D341Med (cell line): ENCODE results near the gene ALPP.
"Not testable (repeated sequence)": the region's sequence is repeated elsewhere in the genome, so short reads cannot be mapped to it uniquely, and the experiment has no call there.

ENCODE experiments used
- DNase-seq: peaks from one replicate; pipeline ENCODE4 v3.0.0; 2012; ENCODE audit warnings: low spot score

Gene ALPP

DNA sequence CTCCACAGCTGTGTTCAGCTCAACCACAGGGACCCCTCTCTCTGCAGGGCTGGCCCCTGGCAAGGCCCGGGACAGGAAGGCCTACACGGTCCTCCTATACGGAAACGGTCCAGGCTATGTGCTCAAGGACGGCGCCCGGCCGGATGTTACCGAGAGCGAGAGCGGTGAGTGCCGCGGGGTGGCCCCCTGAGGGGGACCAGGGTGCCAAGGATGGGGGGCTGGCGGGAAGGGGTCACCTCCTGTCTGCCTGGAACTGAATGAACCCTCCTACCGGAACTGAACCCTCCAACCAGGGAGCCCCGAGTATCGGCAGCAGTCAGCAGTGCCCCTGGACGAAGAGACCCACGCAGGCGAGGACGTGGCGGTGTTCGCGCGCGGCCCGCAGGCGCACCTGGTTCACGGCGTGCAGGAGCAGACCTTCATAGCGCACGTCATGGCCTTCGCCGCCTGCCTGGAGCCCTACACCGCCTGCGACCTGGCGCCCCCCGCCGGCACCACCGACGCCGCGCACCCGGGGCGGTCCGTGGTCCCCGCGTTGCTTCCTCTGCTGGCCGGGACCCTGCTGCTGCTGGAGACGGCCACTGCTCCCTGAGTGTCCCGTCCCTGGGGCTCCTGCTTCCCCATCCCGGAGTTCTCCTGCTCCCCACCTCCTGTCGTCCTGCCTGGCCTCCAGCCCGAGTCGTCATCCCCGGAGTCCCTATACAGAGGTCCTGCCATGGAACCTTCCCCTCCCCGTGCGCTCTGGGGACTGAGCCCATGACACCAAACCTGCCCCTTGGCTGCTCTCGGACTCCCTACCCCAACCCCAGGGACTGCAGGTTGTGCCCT lies 2.9 kb downstream of the ALPP start:
- DNase-seq = not testable (repeated sequence)

DNA sequence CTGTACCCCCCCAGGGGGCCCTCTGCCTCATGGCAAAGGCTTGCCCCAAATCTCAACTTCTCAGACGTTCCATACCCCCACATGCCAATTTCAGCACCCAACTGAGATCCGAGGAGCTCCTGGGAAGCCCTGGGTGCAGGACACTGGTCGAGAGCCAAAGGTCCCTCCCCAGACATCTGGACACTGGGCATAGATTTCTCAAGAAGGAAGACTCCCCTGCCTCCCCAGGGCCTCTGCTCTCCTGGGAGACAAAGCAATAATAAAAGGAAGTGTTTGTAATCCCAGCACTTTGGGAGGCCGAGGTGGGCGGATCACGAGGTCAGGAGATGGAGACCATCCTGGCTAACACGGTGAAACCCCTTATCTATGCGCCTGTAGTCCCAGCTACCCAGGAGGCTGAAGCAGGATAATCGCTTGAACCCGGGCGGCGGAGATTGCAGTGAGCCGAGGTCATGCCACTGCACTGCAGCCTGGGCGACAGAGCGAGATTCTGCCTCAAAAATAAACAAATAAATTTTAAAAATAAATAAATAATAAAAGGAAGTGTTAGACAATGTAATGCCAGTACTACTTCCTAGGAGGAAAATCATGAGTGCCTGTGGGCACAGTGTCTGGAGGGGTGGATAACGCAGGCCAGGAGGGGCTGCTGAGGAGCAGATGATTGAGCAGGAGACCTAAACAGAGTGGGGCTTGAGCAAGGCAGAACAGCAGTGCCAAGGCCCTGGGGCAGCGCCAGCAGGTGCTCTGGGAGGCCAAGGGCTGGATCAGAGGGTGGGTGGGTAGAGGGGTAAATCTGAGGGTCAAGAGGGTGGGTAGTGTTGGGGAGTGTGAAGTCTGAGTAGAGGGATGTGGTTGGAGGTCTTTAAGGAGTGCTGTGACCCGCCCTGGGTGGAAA lies 4.0 kb downstream of the ALPP start:
- no peak for DNase-seq

DNA sequence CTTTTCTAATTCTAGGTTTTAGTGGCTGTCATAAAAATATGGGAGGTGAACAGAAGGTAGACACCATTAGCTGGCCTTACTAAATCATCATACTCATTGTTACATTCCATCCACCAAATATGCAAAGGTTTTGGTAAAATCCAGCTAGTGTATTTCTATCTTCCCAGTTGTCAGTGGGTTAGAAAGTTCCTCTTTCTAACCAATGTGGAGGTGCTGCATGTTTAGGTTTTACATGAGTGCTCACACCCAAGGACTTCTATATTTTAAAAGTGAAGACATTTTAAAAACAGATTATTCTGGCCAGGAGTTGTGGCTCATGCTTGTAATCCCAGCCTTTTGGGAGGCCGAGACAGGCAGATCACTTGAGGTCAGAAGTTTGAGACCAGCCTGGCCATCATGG lies 5.9 kb downstream of the ALPP start:
- no peak for DNase-seq

DNA sequence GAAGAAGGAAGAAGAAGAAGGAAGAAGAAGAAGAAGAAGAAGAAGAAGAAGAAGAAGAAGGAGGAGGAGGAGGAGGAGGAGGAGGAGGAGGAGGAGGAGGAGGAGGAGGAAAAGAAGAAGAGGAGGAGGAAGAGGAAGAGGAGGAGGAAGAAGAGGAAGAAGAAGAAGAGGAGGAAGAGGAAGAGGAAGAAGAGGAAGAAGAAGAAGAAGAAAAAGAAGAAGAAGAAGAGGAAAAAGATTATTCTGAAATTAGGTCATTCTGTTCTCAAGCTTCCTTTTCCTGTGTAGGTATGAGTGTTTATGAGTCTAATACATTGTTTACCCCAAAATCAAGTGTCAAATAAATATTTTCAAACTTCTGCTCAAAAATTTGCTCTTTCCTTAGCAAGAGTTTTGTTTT lies 6.5 kb downstream of the ALPP start:
- DNase-seq = not testable (repeated sequence)

- DNase-seq = no peak
Observed at GRCh38 chr2:232385660-232386489, 7.3 kb downstream of the ALPP start.

DNA sequence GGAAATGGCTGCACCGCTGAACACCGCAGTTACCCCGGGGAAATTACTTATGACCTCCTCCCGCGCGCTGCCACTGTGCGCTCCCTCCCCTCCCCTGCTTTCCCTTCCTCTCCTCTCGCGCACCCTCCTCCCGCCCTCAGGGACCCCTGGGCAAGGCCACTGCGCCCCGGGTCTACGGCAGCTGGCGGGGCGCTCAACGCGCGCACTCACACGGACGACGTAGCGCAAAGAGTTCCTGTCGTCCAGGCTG lies 7.9 kb downstream of the ALPP start:
- DNase-seq = no peak

DNA sequence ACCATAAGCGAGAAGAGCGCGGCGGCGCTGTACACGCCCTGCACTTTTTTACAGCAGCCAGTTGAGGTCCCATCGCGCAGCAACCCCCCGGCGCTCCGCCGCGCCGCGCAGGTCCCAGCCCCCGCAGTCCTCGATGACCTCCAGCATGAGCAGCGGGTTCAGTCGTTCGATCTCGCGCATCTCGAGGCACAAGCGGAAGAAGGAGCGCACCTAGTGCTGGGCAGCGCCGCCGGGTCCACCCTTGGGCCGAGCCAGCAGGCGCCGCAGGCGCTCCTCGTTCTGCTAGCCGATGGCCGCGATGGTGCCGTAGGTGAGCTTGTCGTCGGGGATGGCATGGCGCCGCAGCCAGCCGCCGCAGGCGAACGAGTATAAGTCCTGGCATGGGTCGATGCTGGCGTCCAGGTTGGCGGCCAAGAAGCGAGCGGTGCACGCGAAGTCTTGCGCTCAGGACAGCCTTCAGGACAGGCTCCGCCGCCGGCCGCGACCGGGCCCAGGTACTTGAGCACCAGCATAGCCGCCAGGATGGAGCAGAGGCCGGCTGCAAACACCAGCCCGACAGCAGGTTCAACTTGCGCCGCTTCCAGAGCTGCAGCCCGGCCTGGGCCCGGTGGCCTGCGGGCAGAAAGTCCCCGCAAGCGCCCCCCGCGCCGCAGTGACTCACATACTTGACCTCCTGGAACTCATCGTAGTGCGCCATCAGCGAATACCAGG lies 8.3 kb downstream of the ALPP start:
- no peak for DNase-seq

DNA sequence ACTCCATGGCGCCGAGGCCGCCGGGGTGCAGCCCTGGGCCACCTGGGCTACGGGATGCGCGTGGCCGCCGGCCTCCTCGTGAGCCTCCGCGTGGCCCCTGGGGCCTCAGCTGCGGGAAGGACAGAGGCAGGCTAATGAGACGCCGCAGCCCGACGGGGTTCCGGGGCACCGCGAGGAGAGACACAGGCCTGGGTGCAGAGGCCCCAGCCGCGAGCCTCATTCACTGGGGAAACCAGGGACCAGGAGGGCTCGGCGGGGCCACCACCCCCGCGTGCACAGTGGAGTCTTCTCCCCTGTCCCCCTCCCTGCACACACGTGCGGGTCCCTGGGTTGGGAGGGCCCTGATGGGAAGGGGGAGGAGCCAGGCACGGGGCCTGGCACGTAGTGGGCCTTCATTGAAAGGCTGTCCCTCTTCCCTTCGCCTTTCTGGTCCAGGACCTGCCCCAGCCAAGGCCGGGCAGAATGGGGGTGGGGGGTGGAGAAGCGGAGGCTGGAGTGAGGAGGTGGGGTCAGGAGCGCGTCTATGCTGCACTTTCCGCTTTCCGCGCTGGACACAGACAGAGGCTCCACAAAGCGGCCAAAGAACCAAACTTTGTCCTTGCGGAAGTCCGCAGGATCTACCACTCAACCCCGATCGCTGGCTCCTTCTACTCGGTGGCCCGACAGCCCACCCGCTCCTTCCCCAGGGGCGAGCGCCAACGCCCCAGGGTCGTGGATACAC lies 9.1 kb downstream of the ALPP start:
- no peak for DNase-seq

DNA sequence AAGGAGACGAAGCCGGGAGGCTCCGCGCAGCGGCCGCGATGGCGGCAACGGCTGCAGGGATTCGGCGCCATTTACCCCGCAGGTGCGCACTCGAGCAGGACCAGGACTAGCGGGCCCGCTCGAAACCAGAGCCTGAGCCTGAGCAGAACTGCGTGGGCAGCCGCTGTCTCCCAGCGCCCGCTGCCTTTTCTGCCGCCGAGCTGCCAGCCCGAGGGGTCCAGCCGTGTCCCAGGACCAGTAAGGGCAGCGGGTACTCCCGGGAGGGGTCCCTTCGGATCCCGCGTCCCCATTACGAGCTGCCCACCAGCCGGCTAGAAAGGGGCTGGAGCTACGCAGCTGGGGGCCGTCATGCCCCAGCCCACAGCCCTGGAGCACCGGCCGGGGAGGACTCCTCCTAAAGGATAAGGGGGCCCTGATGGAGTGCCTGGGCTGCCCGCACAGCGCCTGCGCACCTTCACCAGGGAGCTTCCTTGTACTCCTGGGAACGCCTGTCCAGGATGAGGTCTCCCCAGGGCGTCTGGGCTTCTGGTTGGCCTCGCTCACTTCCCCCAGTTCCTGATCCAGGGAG lies 9.9 kb downstream of the ALPP start:
- no peak for DNase-seq

GRCh38 chr2:232389327-232389726 lies 10.8 kb downstream of the ALPP start:
- DNase-seq = no peak

DNA sequence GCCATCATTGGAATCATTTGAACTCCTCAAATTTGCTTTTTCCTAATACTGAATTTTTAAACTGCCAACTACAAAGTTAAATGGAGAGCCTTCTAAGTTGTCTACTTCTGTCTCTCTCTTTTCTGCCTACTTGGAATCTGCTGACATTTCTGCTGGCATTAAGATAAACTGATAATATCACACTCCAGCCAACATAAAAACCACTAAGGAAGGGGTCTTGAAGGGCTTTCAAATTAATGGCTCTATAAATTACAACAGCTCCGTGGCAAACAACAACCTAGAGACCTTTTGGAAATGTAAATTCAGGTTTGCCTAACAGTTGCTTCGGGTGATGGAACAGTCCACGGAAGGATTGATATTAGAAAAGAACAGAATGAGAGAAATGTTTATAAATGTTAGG lies 12.1 kb downstream of the ALPP start:
- no peak for DNase-seq

GRCh38 chr2:232393556-232393955 lies 15.0 kb downstream of the ALPP start:
- DNase-seq = no peak

DNA sequence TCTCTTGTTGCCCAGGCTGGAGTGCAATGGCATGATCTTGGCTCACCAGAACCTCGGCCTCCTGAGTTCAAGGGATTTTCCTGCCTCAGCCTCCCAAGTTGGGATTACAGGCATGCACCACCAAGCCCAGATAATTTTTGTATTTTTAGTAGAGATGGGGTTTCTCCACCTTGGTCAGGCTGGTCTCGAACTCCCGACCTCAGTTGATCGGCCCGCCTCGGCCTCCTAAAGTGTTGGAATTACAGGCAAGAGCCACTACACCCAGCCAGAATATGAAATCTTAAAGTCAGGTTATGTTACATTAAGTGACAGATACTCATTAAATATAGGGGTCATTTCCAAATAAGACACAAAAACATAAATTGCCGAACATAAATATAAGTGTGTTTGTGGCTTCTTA lies 15.9 kb downstream of the ALPP start:
- not testable (repeated sequence) for DNase-seq

DNA sequence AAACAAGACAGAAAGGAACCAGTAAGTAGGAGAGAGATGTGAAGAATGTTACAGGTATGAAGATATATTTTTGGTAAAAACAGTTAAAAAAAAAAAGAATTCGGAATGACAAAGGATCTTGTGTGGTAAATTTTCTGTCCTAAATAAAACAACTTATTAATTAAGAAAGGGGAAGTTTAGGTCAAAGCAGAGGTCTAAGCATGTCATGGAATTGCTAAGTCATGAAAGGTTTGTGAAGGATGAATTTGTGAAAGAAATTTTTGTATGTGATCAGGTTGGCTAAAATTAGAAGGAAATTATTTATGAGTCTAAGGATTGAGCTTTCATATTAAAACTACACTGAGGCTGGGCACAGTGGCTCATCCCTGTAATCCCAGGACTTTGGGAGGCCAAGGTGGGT lies 17.0 kb downstream of the ALPP start:
- DNase-seq = no peak

DNA sequence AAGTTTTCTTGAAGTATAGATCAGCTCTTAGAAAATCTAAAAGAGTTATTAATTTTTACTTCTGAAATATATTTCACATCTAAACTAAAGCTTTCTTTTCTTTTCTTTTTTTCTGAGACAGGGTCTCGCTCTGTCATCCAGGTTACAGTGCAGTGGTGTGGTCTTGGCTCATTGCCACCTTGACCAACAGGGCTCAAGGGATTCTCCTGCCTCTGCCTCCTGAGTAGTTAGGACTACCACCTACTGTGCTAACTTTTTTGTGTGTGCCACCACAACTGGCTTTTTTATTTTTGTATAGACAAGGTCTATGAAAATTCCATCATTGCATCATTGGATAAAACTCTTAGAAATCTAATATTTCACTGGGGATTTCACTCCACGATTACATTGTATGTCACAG lies 18.1 kb downstream of the ALPP start:
- DNase-seq = no peak

GRCh38 chr2:232398293-232399034 lies 19.9 kb downstream of the ALPP start:
- DNase-seq = no peak

- DNase-seq = no peak
Observed at GRCh38 chr2:232400256-232401015, 21.9 kb downstream of the ALPP start.

DNA sequence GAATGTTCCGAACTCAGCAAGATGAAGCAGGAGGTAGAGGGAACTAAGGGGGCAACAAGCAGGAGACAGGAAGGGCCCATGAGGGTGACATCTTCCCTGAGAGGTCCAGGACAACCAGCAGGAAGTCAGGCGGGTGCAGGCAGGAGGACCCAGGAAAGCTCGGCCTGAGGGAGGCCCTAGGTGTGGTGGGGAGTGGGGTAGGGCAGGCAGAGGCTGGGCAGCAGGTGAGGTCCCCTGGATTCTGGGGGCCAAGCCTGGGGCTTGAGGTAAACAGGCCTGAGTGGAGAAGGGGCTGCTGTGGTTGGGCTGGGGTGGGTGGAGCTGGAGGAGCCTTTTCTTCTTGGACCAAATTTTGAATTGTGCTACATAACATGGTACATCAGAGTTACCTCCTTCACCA lies 24.0 kb downstream of the ALPP start:
- no peak for DNase-seq

GRCh38 chr2:232405943-232406510 lies 27.5 kb downstream of the ALPP start:
- no peak for DNase-seq
